GM12891 (cell line): ENCODE results near the gene CCDC188.

Source experiments
- DNase-seq: peaks from one replicate; pipeline ENCODE4 v3.0.0; 2011; ENCODE audit warnings: low spot score; ENCODE audit not compliant: insufficient read length
- FAIRE-seq: peaks from 2 replicates; lab custom pipeline; 2011; peaks lifted over from hg19 to GRCh38; lab: Jason Lieb, UNC
- PAX5 ChIP-seq: IDR thresholded peaks from 2 replicates; pipeline ENCODE4 v1.6.1; 2011; ENCODE audit warnings: low read length, moderate library complexity, mild to moderate bottlenecking; ENCODE audit not compliant: insufficient read depth, severe bottlenecking
- POLR2A ChIP-seq: IDR thresholded peaks from 2 replicates; pipeline ENCODE4 v1.6.1; 2011; ENCODE audit warnings: low read depth, low read length, control low read depth
- POLR2AphosphoS5 ChIP-seq: IDR thresholded peaks from 2 replicates; pipeline ENCODE4 v1.6.1; 2011; ENCODE audit warnings: low read depth, low read length, control low read depth
- POU2F2 ChIP-seq: IDR thresholded peaks from 2 replicates; pipeline ENCODE4 v1.6.1; 2011; ENCODE audit warnings: low read depth, mild to moderate bottlenecking, control low read depth, low read length, moderate library complexity
- SPI1 ChIP-seq: IDR thresholded peaks from 2 replicates; pipeline ENCODE4 v1.6.1; 2011; ENCODE audit warnings: low read depth, low read length, control low read depth
- TAF1 ChIP-seq: IDR thresholded peaks from 2 replicates; pipeline ENCODE4 v1.6.1; 2011; ENCODE audit warnings: low read depth, low read length, control low read depth

Gene CCDC188

GRCh38 chr22:20192972-20193760 is 42.3 kb upstream of the CCDC188 start:
- DNase-seq (no peak), FAIRE-seq (no peak)
- TF ChIP-seq SPI1 (no peak), POLR2A (no peak), TAF1 (no peak), PAX5 (no peak), POLR2AphosphoS5 (no peak)

- DNase-seq (no peak), FAIRE-seq (no peak)
- TF ChIP-seq PAX5 (no peak), POLR2A (no peak), POU2F2 (no peak), TAF1 (no peak), SPI1 (no peak), POLR2AphosphoS5 (no peak)
Observed at GRCh38 chr22:20192293-20192971, 41.6 kb upstream of the CCDC188 start.

GRCh38 chr22:20191803-20192202 is 40.9 kb upstream of the CCDC188 start:
- no peak for TF ChIP-seq SPI1
- TF ChIP-seq POU2F2: no peak
- no peak for TF ChIP-seq POLR2AphosphoS5
- no peak for TF ChIP-seq TAF1
- no peak for FAIRE-seq
- DNase-seq: no peak

- no peak for TF ChIP-seq POLR2A
- no peak for TF ChIP-seq POLR2AphosphoS5
- TF ChIP-seq PAX5: no peak
- TF ChIP-seq POU2F2: no peak
- TF ChIP-seq TAF1: no peak
- TF ChIP-seq SPI1: no peak
- DNase-seq (no peak), FAIRE-seq (no peak)
Observed at GRCh38 chr22:20191000-20191515, 40.2 kb upstream of the CCDC188 start.

GRCh38 chr22:20188567-20188877 is 37.7 kb upstream of the CCDC188 start:
- FAIRE-seq: no peak

GRCh38 chr22:20187777-20188566 is 37.1 kb upstream of the CCDC188 start:
- DNase-seq (no peak), FAIRE-seq (no peak)
- TF ChIP-seq POLR2A (no peak), POU2F2 (no peak), SPI1 (no peak), PAX5 (no peak), POLR2AphosphoS5 (no peak), TAF1 (no peak)

More at GRCh38 chr22:20188567-20188877, 37.7 kb upstream of the CCDC188 start:
- DNase-seq: no peak
- TF ChIP-seq POLR2AphosphoS5 (no peak), PAX5 (no peak), TAF1 (no peak), POU2F2 (no peak), POLR2A (no peak), SPI1 (no peak)

GRCh38 chr22:20186871-20187546 is 36.2 kb upstream of the CCDC188 start:
- FAIRE-seq: no peak
- TF ChIP-seq SPI1 (no peak), POLR2A (no peak), PAX5 (no peak), TAF1 (no peak), POLR2AphosphoS5 (no peak), POU2F2 (no peak)
- no peak for DNase-seq

- FAIRE-seq (no peak), DNase-seq (no peak)
- TF ChIP-seq POU2F2: no peak
- TF ChIP-seq POLR2AphosphoS5: no peak
- TF ChIP-seq POLR2A: no peak
- TF ChIP-seq PAX5: no peak
- TF ChIP-seq TAF1: no peak
- no peak for TF ChIP-seq SPI1
Observed at GRCh38 chr22:20186183-20186870, 35.5 kb upstream of the CCDC188 start.
